AG04449 (cell line): Measurements from ENCODE around the gene CST11.

Source experiments
- CTCF ChIA-PET: fragments of 350-600 bp; formaldehyde crosslinking; extraction: SDS; loops from one replicate; lab custom pipeline; 2021; ENCODE audit warnings: antibody characterized with exemption; lab: Yijun Ruan, JAX
- POLR2A ChIA-PET: fragments of 400-600, 350-600 bp; formaldehyde crosslinking; extraction: SDS; loops from one replicate; lab custom pipeline; 2020; ENCODE audit warnings: antibody characterized with exemption, inconsistent platforms; lab: Yijun Ruan, JAX
- DNase-seq: peaks from one replicate; pipeline ENCODE4 v3.0.0-alpha.2; 2010; ENCODE audit warnings: low read depth, low spot score
- H3K4me3 ChIP-seq: 2 replicates; pipeline ENCODE4 v1.5.1; 2011; ENCODE audit warnings: low read depth, mild to moderate bottlenecking, control low read depth, low read length
- CTCF ChIP-seq: IDR thresholded peaks from one replicate; pipeline ENCODE4 v1.5.1; 2011; ENCODE audit warnings: mild to moderate bottlenecking, moderate library complexity, low read length, control low read depth, inconsistent platforms; ENCODE audit not compliant: insufficient read depth; ENCODE audit errors: missing control alignments

Gene CST11

GRCh38 chr20:23488996-23489395, 36.3 kb upstream of the CST11 start:
- ChIA-PET POLR2A (no interaction called here), CTCF (no interaction called here)

GRCh38 chr20:23488470-23488869, 35.8 kb upstream of the CST11 start:
- DNase-seq, result no peak
- TF ChIP-seq CTCF, result no peak
- CTCF ChIA-PET, result no interaction called here
- H3K4me3 ChIP-seq, result no peak overlapping the region
- POLR2A ChIA-PET, result no interaction called here

More at GRCh38 chr20:23488996-23489395, 36.3 kb upstream of the CST11 start:
- no peak for DNase-seq
- TF ChIP-seq CTCF, result no peak
- H3K4me3 ChIP-seq, result no peak overlapping the region

- ChIA-PET POLR2A (no interaction called here), CTCF (no interaction called here)
- TF ChIP-seq CTCF, result no peak
- H3K4me3 ChIP-seq, result no peak overlapping the region
- DNase-seq, result no peak
Observed at GRCh38 chr20:23484081-23484480, 31.4 kb upstream of the CST11 start.

- no peak for DNase-seq
- ChIA-PET CTCF (no interaction called here), POLR2A (no interaction called here)
- H3K4me3 ChIP-seq, result no peak overlapping the region
- no peak for TF ChIP-seq CTCF
Observed at GRCh38 chr20:23482138-23482537, 29.5 kb upstream of the CST11 start.

- no peak for TF ChIP-seq CTCF
- DNase-seq, result no peak
- ChIA-PET POLR2A (no interaction called here), CTCF (no interaction called here)
- no peak overlapping the region for H3K4me3 ChIP-seq
Observed at GRCh38 chr20:23479043-23479442, 26.4 kb upstream of the CST11 start.

GRCh38 chr20:23477223-23477622, 24.5 kb upstream of the CST11 start:
- TF ChIP-seq CTCF, result no peak
- ChIA-PET POLR2A (no interaction called here), CTCF (no interaction called here)
- DNase-seq, result no peak
- H3K4me3 ChIP-seq, result no peak overlapping the region
